GM08714 (cell line): ENCODE data around the gene IGDCC3.
"Not testable (repeated sequence)": the region's sequence is repeated elsewhere in the genome, so short reads cannot be mapped to it uniquely, and the experiment has no call there.

Experiments
- H3K4me3 ChIP-seq: fragments of 200-500 bp; sonication (Bioruptor generic); 2 replicates; pipeline ENCODE4 v1.5.1; 2014; ENCODE audit warnings: mild to moderate bottlenecking, low read length, inconsistent platforms
- ZNF274 ChIP-seq: IDR thresholded peaks from 2 replicates; pipeline ENCODE4 v1.6.1; 2012; ENCODE audit warnings: mild to moderate bottlenecking, low read depth, low read length

IGDCC3 gene

GRCh38 chr15:65361708-65362459 is 15.9 kb downstream of the IGDCC3 start:
- no peak for TF ChIP-seq ZNF274
- H3K4me3 ChIP-seq, result no peak overlapping the region

GRCh38 chr15:65360506-65360905 is 17.3 kb downstream of the IGDCC3 start:
- no peak overlapping the region for H3K4me3 ChIP-seq
- TF ChIP-seq ZNF274, result no peak

DNA sequence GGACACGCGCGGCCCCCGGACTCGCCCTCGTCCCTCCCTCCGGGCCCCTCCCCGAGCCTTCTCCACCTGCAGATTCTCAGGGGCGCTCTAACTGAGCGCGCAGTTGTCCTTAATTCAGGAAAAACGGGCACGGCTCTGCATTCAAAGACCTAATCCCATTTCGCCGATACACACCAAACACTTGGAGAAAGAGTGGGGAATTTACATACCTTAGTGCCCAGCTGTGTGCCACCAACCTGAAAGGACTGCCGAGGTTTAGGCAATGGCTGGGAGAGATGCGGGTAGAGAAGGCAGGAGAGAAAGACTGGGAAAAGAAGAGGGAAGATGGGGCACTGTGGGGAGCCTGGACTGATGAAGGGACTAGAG is 21.8 kb downstream of the IGDCC3 start:
- no peak for TF ChIP-seq ZNF274
- no peak overlapping the region for H3K4me3 ChIP-seq

GRCh38 chr15:65355173-65355987 is 22.4 kb downstream of the IGDCC3 start:
- TF ChIP-seq ZNF274, result no peak
- no peak overlapping the region for H3K4me3 ChIP-seq

DNA sequence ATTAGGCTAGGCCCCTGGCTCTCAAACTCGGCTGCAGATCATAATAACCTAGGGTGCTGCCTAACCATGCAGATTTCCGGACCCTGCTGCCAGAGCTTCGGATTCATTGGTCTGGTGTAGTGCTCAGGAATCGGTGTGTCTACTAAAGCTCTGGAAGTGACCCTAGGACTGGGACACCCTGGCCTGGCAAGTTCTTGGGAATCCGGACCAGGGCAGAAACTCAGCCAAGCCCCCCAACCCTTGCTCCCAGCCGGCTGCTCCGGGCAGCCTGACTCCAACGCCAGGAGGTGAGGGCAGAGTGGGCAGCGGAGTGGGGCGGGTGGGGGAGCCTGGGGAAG is 23.0 kb downstream of the IGDCC3 start:
- no peak for TF ChIP-seq ZNF274
- no peak overlapping the region for H3K4me3 ChIP-seq

DNA sequence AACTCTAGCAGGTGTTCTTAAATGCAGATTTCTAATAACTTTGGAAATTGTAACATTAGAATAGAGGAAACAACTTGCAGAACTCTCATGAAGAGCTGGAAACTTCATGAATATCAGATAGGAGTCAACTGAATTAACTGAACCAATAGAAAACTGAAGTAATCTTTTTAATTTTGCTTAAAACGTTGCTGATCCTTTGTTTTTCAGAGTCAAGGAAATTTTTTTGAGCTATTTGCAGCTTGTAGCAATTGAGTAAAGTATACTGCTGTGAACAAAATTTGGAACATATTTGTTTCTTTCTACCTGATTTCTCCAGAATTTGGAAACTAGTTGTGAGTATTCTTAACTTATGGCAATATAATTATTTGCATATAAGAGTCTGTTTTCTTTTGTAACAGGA is 25.8 kb downstream of the IGDCC3 start:
- H3K4me3 ChIP-seq, result not testable (repeated sequence)

GRCh38 chr15:65349338-65349737 is 28.5 kb downstream of the IGDCC3 start:
- no peak overlapping the region for H3K4me3 ChIP-seq
- no peak for TF ChIP-seq ZNF274

DNA sequence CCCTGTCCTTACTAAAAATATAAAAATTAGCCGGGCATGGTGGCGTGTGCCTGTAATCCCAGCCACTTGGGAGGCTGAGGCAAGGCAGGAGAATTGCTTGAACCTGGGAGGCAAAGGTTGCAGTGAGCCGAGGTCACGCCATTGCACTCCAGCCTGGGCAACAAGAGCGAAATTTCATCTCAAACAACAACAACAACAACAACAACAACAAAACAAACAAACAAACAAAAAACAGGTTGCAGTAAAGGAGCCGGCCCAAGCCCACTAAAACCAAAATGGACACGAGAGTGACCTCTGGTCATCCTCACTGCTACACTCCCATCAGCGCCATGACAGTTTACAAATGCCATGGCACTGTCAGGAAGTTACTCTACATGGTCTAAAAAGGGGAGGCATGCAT is 30.0 kb downstream of the IGDCC3 start:
- H3K4me3 ChIP-seq, result not testable (repeated sequence)

DNA sequence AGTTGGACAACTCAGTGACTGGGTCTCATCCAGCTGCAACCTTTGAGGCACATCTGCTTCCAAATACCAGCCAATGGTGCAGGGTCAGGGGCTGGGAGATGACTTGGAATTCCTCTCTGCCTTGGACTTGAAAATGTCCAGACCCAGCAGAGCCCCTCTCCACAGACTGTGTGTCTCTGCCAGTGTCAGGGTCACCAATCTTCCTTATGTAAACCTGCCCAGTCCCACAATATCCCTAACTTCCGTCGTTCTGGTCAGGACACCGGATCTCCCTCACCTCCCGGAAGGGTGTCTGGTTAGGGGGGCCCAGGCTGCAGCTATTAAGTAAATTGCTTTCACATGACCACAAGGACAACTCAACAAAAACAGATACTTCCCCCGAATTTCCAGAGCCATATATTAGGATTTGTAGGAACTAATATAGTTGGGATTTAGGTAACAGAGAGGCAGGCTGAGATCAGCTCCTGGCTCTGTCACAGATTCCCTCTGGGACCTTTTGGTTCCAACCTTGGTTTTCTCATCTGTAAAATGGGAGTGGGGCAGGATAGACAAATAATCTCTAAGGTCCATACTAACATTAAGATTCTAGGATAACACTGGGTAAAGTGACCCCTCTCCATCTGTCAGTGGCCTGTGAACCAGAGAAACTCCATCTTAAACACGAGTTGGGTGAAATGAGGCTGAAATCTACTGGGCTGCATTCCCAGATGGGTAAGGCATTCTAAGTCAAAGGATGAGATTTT is 30.8 kb downstream of the IGDCC3 start:
- TF ChIP-seq ZNF274, result no peak
- H3K4me3 ChIP-seq, result no peak overlapping the region

DNA sequence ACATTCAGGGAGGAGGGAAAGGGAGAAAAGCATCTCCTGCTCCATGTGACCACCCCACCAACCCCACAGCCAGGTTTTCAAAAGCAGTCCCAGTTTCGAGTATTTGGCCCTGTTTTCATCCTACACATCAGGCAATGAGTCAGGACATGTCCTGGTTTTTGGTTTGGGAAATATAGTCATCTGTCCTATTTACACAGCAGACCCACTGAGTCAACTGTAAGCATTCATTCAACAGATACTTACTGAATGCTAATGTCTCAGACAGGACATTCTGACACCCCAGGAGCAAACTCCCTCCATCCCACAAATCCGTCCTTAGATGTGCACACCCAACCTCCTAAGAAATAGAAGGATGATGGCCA is 32.9 kb downstream of the IGDCC3 start:
- no peak overlapping the region for H3K4me3 ChIP-seq
- TF ChIP-seq ZNF274, result no peak

GRCh38 chr15:65344214-65344913 is 33.4 kb downstream of the IGDCC3 start:
- TF ChIP-seq ZNF274, result no peak
- H3K4me3 ChIP-seq, result no peak overlapping the region

GRCh38 chr15:65343374-65343981 is 34.3 kb downstream of the IGDCC3 start:
- H3K4me3 ChIP-seq, result no peak overlapping the region
- no peak for TF ChIP-seq ZNF274

DNA sequence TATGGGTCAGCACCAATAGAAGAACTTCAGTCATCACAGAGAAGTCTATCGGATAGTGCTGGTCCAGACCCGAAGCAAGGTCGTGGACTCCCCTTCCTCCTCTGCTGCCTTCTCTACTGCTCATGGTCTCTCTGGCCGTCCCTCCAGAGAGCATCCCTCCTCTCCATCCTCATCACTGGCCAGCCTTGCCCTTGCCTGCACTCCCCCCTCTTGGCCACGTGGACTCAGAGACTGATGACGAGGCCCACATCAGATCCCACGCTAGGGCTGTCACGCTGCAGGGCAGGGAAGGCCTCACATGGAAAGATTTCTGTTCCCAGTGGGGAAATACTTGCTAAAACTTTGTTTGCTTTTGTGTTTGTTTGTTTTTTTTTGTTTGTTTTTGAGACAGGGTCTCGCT is 35.3 kb downstream of the IGDCC3 start:
- H3K4me3 ChIP-seq, result no peak overlapping the region
- no peak for TF ChIP-seq ZNF274

DNA sequence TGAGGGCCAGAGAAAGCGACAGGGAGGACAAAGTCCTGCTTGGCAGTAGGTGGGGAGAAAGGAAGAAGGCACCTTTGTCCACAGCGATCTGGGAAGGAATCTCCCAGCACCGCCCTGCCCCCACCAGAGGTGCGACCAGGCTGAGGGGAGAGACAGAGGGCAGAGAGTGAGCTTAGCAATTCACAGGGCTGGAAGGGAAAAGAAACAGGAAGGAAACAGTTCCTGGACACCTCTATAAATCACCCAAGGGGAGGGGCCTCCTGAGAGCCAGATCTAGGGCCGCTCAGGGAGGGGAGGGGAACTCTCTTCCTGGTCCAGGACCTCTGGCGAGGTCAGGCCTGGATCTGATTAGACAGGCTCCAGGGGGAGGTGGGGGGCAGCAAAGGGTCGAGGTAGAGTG is 37.9 kb downstream of the IGDCC3 start:
- H3K4me3 ChIP-seq, result no peak overlapping the region
- no peak for TF ChIP-seq ZNF274
